ENCODE results near the gene EFNB1. TPM values are rescaled to one million over a fixed set of nuclear protein-coding genes. Genes with fewer than 3 reads are reported as not detected.

Gene EFNB1
- total RNA-seq, 1 donor from 2014 or later, result 43.0 TPM

DNA sequence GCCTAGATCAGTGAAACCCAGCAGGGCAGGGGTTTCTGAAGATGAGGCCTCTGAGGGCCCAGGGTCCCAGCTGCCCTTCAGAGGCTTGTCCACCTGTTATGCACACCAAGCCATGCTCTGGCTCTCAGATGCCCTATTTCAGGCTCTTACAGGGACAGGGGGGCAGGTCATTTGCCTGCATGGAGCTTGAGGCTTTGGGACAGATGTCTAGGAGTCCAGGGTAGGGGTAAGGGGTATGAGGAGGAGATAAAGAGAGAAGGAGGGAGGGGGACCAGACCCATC, 4.7 kb upstream of the EFNB1 start:
- no peaks in the 10 kb centered on the region for H3K9me3 ChIP-seq
- no peaks in the 10 kb centered on the region for H3K36me3 ChIP-seq
- peak in 1 of 2 donors; percentile 84 for DNase-seq (ENCODE audit: extremely low spot score in 2 of 2)
- H3K27ac ChIP-seq, result no peak overlapping the region
- no peak for TF ChIP-seq POLR2AphosphoS5 (IDR thresholded peaks at IDR 0.05; ENCODE audit: insufficient read depth in 1 of 2, low read depth in 1 of 2)
- TF ChIP-seq POLR2A (IDR thresholded peaks at IDR 0.05), result no peak
- TF ChIP-seq, protein P1, sequence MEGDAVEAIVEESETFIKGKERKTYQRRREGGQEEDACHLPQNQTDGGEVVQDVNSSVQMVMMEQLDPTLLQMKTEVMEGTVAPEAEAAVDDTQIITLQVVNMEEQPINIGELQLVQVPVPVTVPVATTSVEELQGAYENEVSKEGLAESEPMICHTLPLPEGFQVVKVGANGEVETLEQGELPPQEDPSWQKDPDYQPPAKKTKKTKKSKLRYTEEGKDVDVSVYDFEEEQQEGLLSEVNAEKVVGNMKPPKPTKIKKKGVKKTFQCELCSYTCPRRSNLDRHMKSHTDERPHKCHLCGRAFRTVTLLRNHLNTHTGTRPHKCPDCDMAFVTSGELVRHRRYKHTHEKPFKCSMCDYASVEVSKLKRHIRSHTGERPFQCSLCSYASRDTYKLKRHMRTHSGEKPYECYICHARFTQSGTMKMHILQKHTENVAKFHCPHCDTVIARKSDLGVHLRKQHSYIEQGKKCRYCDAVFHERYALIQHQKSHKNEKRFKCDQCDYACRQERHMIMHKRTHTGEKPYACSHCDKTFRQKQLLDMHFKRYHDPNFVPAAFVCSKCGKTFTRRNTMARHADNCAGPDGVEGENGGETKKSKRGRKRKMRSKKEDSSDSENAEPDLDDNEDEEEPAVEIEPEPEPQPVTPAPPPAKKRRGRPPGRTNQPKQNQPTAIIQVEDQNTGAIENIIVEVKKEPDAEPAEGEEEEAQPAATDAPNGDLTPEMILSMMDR (IDR thresholded peaks at IDR 0.05), result no peak
- no peaks in the 10 kb centered on the region for H3K4me1 ChIP-seq
- H3K4me3 ChIP-seq, result no peak overlapping the region
- intact Hi-C loops (cut with DNase I), result loop anchor here (5.0 kb wide), 1 partner anchor 783 kb away; no protein-coding TSS in a partner anchor
- no peaks in the 10 kb centered on the region for H3K27me3 ChIP-seq

DNA sequence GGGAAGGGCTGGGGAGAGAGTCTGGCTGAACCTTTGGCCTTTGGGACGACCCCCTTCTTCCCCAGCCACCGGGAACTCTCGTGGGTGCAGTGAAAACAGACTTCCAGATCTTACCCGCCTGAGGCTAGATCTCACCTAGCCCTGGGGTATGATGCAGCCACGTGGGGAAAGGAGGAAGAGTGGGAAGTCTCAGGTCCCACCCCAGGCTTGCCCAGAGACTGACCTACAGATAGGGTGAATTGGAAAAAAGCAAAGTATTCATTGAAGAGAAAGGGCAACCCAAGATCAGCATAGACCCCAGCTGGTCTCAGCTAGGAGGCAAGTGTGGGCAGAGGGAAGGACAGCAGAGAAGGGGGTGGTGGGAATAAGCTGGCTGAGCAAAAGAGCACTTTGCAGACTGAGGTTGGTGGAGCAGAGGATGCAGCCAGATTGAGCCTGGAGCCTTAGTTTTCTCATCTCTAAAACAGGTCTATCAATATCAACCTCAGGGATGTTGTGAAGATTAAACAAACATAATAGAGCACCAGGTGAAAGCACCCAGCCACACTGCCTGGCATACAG, 4.2 kb upstream of the EFNB1 start:
- intact Hi-C loops (cut with DNase I), result loop anchor here (5.0 kb wide), 4 partner anchors 238 to 783 kb away; no protein-coding TSS in a partner anchor
- TF ChIP-seq, protein P1 (IDR thresholded peaks at IDR 0.05), result no peak
- TF ChIP-seq POLR2A (IDR thresholded peaks at IDR 0.05), result no peak
- no peak for TF ChIP-seq POLR2AphosphoS5 (IDR thresholded peaks at IDR 0.05; ENCODE audit: insufficient read depth in 1 of 2, low read depth in 1 of 2)
- no peaks in the 10 kb centered on the region for H3K4me1 ChIP-seq

DNA sequence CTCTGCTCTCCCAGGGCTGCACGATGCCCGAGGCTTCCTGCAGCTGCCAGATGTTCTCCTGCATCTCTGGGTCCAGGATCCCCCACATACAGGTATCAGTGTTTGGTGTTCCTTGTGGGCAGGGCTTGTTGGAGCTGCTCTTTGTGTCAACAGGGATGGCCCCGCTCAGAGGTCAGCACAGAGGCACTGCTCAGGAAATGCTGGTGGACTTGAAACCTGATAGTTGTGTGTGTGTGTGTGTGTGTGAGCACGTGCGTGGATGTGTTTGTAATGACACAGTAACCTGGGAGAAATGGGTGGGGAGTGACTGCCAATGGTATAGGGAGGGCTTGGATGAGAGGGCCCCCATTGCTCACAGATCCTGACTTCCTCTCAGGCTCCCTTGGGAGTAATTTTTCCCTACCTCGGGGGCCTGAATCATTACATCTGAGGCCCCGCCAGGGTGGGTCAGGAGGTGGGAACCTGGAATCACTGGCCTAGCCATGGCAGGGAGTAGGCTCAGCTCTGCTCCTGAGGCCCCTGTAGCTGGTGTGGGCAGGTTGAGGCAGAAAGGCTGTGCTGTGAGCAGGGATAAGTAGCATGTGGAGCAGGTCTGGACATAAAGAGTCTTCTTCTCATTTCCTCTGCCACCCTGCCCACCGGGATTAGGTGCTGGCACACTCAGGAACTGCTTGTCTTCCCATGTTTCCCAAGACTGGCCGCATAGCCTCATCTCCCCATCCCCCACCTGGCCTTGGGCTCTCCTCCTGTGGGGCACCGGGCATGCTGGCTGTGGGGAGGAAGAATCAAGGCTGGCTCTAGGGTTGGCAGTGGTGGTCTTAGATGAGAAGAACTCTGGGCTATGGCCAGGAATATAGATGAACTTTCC, 2.5 kb upstream of the EFNB1 start:
- DNase-seq (ENCODE audit: extremely low spot score in 2 of 2), result peak; percentile 81 to 86
- intact Hi-C loops (cut with DNase I), result loop anchor here (5.0 kb wide), 3 partner anchors 236 to 461 kb away; no protein-coding TSS in a partner anchor
- H3K4me3 ChIP-seq, result no peak overlapping the region
- TF ChIP-seq POLR2AphosphoS5 (IDR thresholded peaks at IDR 0.05; ENCODE audit: insufficient read depth in 1 of 2, low read depth in 1 of 2) (no peak), POLR2A (IDR thresholded peaks at IDR 0.05) (no peak)
- TF ChIP-seq, protein P1 (IDR thresholded peaks at IDR 0.05), result no peak
- no peaks in the 10 kb centered on the region for H3K36me3 ChIP-seq
- H3K9me3 ChIP-seq, result no peaks in the 10 kb centered on the region
- H3K4me1 ChIP-seq, result no peaks in the 10 kb centered on the region
- no peaks in the 10 kb centered on the region for H3K27me3 ChIP-seq
- no peak overlapping the region for H3K27ac ChIP-seq

More for the DNA sequence above, 4.2 kb upstream of the EFNB1 start:
- DNase-seq (ENCODE audit: extremely low spot score in 2 of 2), result peak; percentile 14 to 71
- no peaks in the 10 kb centered on the region for H3K9me3 ChIP-seq
- H3K4me3 ChIP-seq, result no peak overlapping the region
- H3K27ac ChIP-seq, result no peak overlapping the region
- no peaks in the 10 kb centered on the region for H3K27me3 ChIP-seq
- no peaks in the 10 kb centered on the region for H3K36me3 ChIP-seq

DNA sequence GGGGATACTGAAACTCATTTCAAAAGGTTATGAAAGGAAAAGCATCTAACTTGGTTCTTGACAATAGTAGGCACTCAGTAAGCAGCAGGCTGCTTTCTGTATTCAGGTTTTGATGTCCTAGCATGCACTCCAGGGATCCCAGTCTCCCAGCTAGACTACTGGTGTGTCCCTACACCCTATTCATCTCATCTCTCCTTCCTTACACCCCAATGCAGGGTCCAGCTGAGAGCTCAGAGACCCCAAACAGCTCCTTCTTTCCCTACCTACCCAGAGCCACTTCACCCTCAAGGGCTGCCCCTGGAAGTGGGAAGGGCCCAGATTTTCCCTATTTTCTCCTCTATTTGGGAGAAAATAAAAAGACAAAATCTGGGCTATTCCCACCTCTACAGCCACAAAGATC, 1.6 kb upstream of the EFNB1 start:
- DNase-seq (ENCODE audit: extremely low spot score in 2 of 2), result peak; percentile 69 to 81
- no peak overlapping the region for H3K4me3 ChIP-seq
- no peaks in the 10 kb centered on the region for H3K36me3 ChIP-seq
- H3K4me1 ChIP-seq, result peaks cover under 1% of the 10 kb centered on the region
- no peaks in the 10 kb centered on the region for H3K9me3 ChIP-seq
- no peak overlapping the region for H3K27ac ChIP-seq
- no peaks in the 10 kb centered on the region for H3K27me3 ChIP-seq
- intact Hi-C loops (cut with DNase I), result loop anchor here (5.0 kb wide), 3 partner anchors 235 to 460 kb away; no protein-coding TSS in a partner anchor
- TF ChIP-seq POLR2A (IDR thresholded peaks at IDR 0.05), result no peak
- TF ChIP-seq, protein P1 (IDR thresholded peaks at IDR 0.05), result no peak
- TF ChIP-seq POLR2AphosphoS5 (IDR thresholded peaks at IDR 0.05; ENCODE audit: insufficient read depth in 1 of 2, low read depth in 1 of 2), result no peak
